VCaP (cell line): Measurements from ENCODE around the gene CIART.

Source experiments
- H3K27ac ChIP-seq: fragments of 450-650 bp; 2 replicates; pipeline ENCODE4 v1.5.1; 2017
- CTCF ChIP-seq: fragments of 450-650 bp; conservative IDR thresholded peaks from 2 replicates; pipeline ENCODE4 v1.5.1; 2017; ENCODE audit warnings: mild to moderate bottlenecking, moderate library complexity

CIART gene

GRCh38 chr1:150235852-150236613 lies 46.3 kb upstream of the CIART start, which contains the start of gene ANP32E:
Gene ANP32E, minus strand, starts transcription at chr1:150236112. Its CDS starts 326 bp downstream, at chr1:150235786.
- TF ChIP-seq CTCF = peak; percentile 31
- peak within 1 kb of the TSS; percentile 42; the same call in 1 of the 2 replicates for H3K27ac ChIP-seq

- H3K27ac ChIP-seq = peak overlapping the region; percentile 42; the same call in 1 of the 2 replicates
- TF ChIP-seq CTCF = no peak
Observed at GRCh38 chr1:150236614-150237100, 45.7 kb upstream of the CIART start.

GRCh38 chr1:150237176-150237575 lies 45.2 kb upstream of the CIART start:
- peak overlapping the region; percentile 42; the same call in 1 of the 2 replicates for H3K27ac ChIP-seq

- H3K27ac ChIP-seq = no peak overlapping the region
- TF ChIP-seq CTCF = no peak
Observed at GRCh38 chr1:150237746-150238145, 44.6 kb upstream of the CIART start.

GRCh38 chr1:150243003-150243402 lies 39.4 kb upstream of the CIART start:
- no peak overlapping the region for H3K27ac ChIP-seq
- no peak for TF ChIP-seq CTCF

- TF ChIP-seq CTCF = no peak
Observed at GRCh38 chr1:150249936-150250335, 32.4 kb upstream of the CIART start.

GRCh38 chr1:150256198-150256553 lies 26.2 kb upstream of the CIART start:
- TF ChIP-seq CTCF = peak; percentile 48
- H3K27ac ChIP-seq = peak overlapping the region; percentile 20; the same call in 1 of the 2 replicates

More at GRCh38 chr1:150249936-150250335, 32.4 kb upstream of the CIART start:
- H3K27ac ChIP-seq = no peak overlapping the region
